Panc1 (cell line): Measurements from ENCODE around the gene COG2. TPM values are rescaled to one million over a fixed set of nuclear protein-coding genes. Genes with fewer than 3 reads are reported as not detected.

Source experiments
- ATAC-seq: fragments of 200-7000 bp; cut with Tn5 transposase; 2 replicates; pipeline ENCODE4 v1.9.1; 2020; ENCODE audit warnings: mild to moderate bottlenecking, moderate library complexity
- BruUV-seq: library from RNA; stranded (reverse); fragments of 400-500 nt; replicated peaks from 2 replicates; lab custom pipeline; 2021; lab: Mats Ljungman, UMichigan
- CTCF ChIA-PET: fragments of 300-600 bp; sonication (Branson Sonifier 250); formaldehyde crosslinking; loops from one replicate; lab custom pipeline; 2022; ENCODE audit warnings: antibody characterized with exemption; lab: Charles Lee
- POLR2A ChIA-PET: fragments of 300-600 bp; sonication (Branson Sonifier 250); formaldehyde crosslinking; loops from one replicate; lab custom pipeline; 2022; ENCODE audit warnings: antibody characterized with exemption; lab: Charles Lee
- DNase-seq: peaks from one replicate; pipeline ENCODE4 v3.0.0-alpha.2; 2010; ENCODE audit warnings: low read depth, low spot score
- H3K27ac ChIP-seq: 2 replicates; pipeline ENCODE4 v1.5.1; 2011; ENCODE audit warnings: mild to moderate bottlenecking, low read length, inconsistent platforms
- H3K27me3 ChIP-seq: fragments of 200-500 bp; sonication (Bioruptor generic); 2 replicates; pipeline ENCODE4 v1.6.0; 2014; ENCODE audit warnings: low read length, inconsistent platforms; ENCODE audit not compliant: control insufficient read depth, insufficient read depth
- H3K36me3 ChIP-seq: fragments of 200-500 bp; sonication (Bioruptor generic); 2 replicates; pipeline ENCODE4 v1.5.1; 2014; ENCODE audit warnings: inconsistent platforms, mild to moderate bottlenecking, low read length, moderate library complexity; ENCODE audit not compliant: control insufficient read depth, insufficient read depth
- H3K4me1 ChIP-seq: 2 replicates; pipeline ENCODE4 v1.5.1; 2011; ENCODE audit warnings: inconsistent platforms, mild to moderate bottlenecking, low read length, moderate library complexity; ENCODE audit not compliant: control insufficient read depth, insufficient read depth
- H3K4me3 ChIP-seq, 2 experiments: 2 replicates each; pipeline ENCODE4 v1.5.1; 2011 to 2012; ENCODE audit warnings: low read depth in 2 of 2, low read length in 2 of 2, mild to moderate bottlenecking in 2 of 2, inconsistent platforms in 1 of 2, moderate library complexity in 1 of 2
- H3K9me3 ChIP-seq: fragments of 200-500 bp; sonication (Bioruptor generic); 2 replicates; pipeline ENCODE4 v1.5.1; 2014; ENCODE audit warnings: low read depth, mild to moderate bottlenecking, inconsistent platforms, low read length, moderate library complexity; ENCODE audit not compliant: control insufficient read depth, insufficient read depth
- CTCF ChIP-seq: fragments of 450-650 bp; IDR thresholded peaks from 2 replicates; pipeline ENCODE4 v1.5.1; 2017; ENCODE audit warnings: mild to moderate bottlenecking
- POLR2AphosphoS5 ChIP-seq: IDR thresholded peaks from 2 replicates; pipeline ENCODE4 v1.6.1; 2012; ENCODE audit warnings: mild to moderate bottlenecking, low read depth, low read length, moderate library complexity
- SIN3A ChIP-seq: IDR thresholded peaks from 2 replicates; pipeline ENCODE4 v1.6.1; 2012; ENCODE audit warnings: low read depth, mild to moderate bottlenecking, low read length, moderate library complexity, borderline replicate concordance; ENCODE audit not compliant: insufficient read depth
- TCF7L2 ChIP-seq: IDR thresholded peaks from 2 replicates; pipeline ENCODE4 v1.6.1; 2011; ENCODE audit warnings: mild to moderate bottlenecking, low read depth, low read length, inconsistent platforms
- in situ Hi-C: cut with HindIII; loops from 2 replicates; pipeline ENCODE4 v1.10.0; 2016; ENCODE audit warnings: low sequenced_read_pairs, low pct_unique_long_range_greater_than_20kb
- intact Hi-C: fragments of 100-400 bp; cut with micrococcal nuclease; formaldehyde crosslinking; loops from one replicate; pipeline ENCODE4 v1.10.0; 2022; ENCODE audit not compliant: unreplicated experiment
- total RNA-seq: library from RNA; stranded (reverse); gene quantifications from one replicate; pipeline ENCODE4 v1.2.1, GENCODE V29; 2021; ENCODE audit not compliant: unreplicated experiment
- TF ChIP-seq, protein P1 (sequence below), 2 experiments: IDR thresholded peaks; 2 replicates each; pipeline ENCODE4 v1.6.1; 2011 to 2012; ENCODE audit warnings: low read depth in 2 of 2, control low read depth in 1 of 2, low read length in 1 of 2, mild to moderate bottlenecking in 1 of 2, moderate library complexity in 1 of 2; ENCODE audit not compliant: insufficient read depth in 1 of 2

The COG2 gene
- total RNA-seq, 1 experiment from 2014 or later: 20.5 TPM

DNA sequence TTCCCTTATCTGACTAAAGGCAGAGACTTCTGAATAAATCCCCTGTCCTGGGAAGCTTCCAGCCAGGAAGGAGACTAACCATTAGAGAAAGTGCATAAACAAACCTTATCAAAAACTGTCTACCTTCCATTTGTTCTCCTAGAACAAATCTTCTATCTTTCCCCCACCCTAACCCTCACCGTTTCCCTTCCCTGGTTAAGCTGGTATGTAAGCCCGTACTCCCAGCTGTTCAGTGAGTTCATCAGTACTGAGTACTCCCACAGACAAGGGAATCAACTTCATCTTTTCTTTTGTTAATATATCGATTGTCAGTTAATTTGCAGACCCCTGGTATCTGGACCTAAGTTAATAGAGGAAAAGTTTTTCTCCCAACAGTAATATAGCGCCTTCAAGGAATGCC lies 20.1 kb upstream of the COG2 start:
- CTCF ChIA-PET: no interaction called here
- in situ Hi-C loops: no loop called here
- TF ChIP-seq SIN3A (no peak), TCF7L2 (no peak), CTCF (no peak), POLR2AphosphoS5 (no peak)
- TF ChIP-seq, protein P1, sequence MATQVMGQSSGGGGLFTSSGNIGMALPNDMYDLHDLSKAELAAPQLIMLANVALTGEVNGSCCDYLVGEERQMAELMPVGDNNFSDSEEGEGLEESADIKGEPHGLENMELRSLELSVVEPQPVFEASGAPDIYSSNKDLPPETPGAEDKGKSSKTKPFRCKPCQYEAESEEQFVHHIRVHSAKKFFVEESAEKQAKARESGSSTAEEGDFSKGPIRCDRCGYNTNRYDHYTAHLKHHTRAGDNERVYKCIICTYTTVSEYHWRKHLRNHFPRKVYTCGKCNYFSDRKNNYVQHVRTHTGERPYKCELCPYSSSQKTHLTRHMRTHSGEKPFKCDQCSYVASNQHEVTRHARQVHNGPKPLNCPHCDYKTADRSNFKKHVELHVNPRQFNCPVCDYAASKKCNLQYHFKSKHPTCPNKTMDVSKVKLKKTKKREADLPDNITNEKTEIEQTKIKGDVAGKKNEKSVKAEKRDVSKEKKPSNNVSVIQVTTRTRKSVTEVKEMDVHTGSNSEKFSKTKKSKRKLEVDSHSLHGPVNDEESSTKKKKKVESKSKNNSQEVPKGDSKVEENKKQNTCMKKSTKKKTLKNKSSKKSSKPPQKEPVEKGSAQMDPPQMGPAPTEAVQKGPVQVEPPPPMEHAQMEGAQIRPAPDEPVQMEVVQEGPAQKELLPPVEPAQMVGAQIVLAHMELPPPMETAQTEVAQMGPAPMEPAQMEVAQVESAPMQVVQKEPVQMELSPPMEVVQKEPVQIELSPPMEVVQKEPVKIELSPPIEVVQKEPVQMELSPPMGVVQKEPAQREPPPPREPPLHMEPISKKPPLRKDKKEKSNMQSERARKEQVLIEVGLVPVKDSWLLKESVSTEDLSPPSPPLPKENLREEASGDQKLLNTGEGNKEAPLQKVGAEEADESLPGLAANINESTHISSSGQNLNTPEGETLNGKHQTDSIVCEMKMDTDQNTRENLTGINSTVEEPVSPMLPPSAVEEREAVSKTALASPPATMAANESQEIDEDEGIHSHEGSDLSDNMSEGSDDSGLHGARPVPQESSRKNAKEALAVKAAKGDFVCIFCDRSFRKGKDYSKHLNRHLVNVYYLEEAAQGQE (IDR thresholded peaks at IDR 0.05; ENCODE audit: insufficient read depth in 1 of 2, low read depth in 2 of 2, low read length in 1 of 2): no peak
- ATAC-seq (no peak), DNase-seq (no peak)
- no peak overlapping the region for H3K4me3 ChIP-seq
- POLR2A ChIA-PET: no interaction called here
- no peaks in the 10 kb centered on the region for H3K9me3 ChIP-seq
- intact Hi-C loops: no loop called here
- peaks cover 3% of the 10 kb centered on the region; the same call in 1 of the 2 replicates for H3K27me3 ChIP-seq
- no peak overlapping the region for H3K27ac ChIP-seq
- no peaks in the 10 kb centered on the region for H3K36me3 ChIP-seq
- no peaks in the 10 kb centered on the region for H3K4me1 ChIP-seq
- no TSS peak for BruUV-seq

GRCh38 chr1:230624097-230624713 lies 18.1 kb upstream of the COG2 start:
- Histone ChIP-seq H3K4me3 (no peak overlapping the region), H3K27me3 (peaks cover 3% of the 10 kb centered on the region), H3K9me3 (no peaks in the 10 kb centered on the region), H3K27ac (no peak overlapping the region), H3K4me1 (no peaks in the 10 kb centered on the region), H3K36me3 (no peaks in the 10 kb centered on the region)
- intact Hi-C loops (no loop called here), in situ Hi-C loops (no loop called here)
- TF ChIP-seq CTCF: no peak
- ATAC-seq: no peak
- no TSS peak for BruUV-seq
- POLR2A ChIA-PET: no interaction called here
- no peak for DNase-seq
- CTCF ChIA-PET: no interaction called here
